Tibial nerve (tissue), 3 donors: ENCODE data around the gene HUNK.

Experiments used
- CTCF ChIP-seq, 5 experiments: fragments of 200-600 bp in 3 of 5; fragments of 450-650 bp in 2 of 5; sonication (generic) in 3 of 5; IDR thresholded peaks; one replicate each; pipeline ENCODE4 v1.5.1; 2016 to 2019; ENCODE audit warnings: antibody characterized with exemption in 5 of 5, mild to moderate bottlenecking in 3 of 5, moderate library complexity in 2 of 5
- POLR2A ChIP-seq, 2 donors: fragments of 450-650 bp; IDR thresholded peaks; one replicate each; pipeline ENCODE4 v1.6.1; 2017; ENCODE audit warnings: antibody characterized with exemption in 2 of 2, mild to moderate bottlenecking in 2 of 2, moderate library complexity in 2 of 2

- no peak for TF ChIP-seq CTCF (IDR thresholded peaks at IDR 0.05)
- no peak for TF ChIP-seq POLR2A (IDR thresholded peaks at IDR 0.05)
These were observed 84.8 kb downstream of the HUNK start for GRCh38 chr21:31957631-31958030.
